Choroid plexus epithelial cell (primary cell): ENCODE results near the gene ABHD14A.

Experiments
- DNase-seq: peaks from one replicate; pipeline ENCODE4 v3.0.0-alpha.2; 2010; ENCODE audit warnings: low read depth
- H3K4me3 ChIP-seq: 2 replicates; pipeline ENCODE4 v1.5.1; 2011; ENCODE audit warnings: low read depth, mild to moderate bottlenecking, control low read depth, low read length, moderate library complexity
- TF ChIP-seq, protein P1 (sequence below): conservative IDR thresholded peaks from 2 replicates; pipeline ENCODE4 v1.5.1; 2011; ENCODE audit warnings: low read depth, mild to moderate bottlenecking, control low read depth, inconsistent platforms, low read length, moderate library complexity

Gene ABHD14A

DNA sequence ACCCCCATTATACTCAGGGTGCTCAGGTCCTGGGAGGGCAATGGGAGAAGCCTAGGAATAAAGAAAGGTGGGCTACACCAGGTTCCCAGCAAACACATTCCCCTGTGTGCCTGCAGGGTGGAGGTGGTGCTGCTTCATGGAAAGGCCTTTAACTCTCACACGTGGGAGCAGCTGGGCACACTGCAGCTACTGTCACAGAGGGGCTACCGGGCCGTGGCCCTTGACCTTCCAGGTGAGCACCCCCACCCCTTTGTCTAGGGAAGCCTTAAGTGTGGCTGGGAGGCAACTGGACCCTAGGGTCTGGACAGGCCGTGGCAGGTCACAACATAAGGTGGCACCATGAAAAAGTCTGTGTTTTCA is 3.3 kb downstream of the ABHD14A start:
- TF ChIP-seq, protein P1, sequence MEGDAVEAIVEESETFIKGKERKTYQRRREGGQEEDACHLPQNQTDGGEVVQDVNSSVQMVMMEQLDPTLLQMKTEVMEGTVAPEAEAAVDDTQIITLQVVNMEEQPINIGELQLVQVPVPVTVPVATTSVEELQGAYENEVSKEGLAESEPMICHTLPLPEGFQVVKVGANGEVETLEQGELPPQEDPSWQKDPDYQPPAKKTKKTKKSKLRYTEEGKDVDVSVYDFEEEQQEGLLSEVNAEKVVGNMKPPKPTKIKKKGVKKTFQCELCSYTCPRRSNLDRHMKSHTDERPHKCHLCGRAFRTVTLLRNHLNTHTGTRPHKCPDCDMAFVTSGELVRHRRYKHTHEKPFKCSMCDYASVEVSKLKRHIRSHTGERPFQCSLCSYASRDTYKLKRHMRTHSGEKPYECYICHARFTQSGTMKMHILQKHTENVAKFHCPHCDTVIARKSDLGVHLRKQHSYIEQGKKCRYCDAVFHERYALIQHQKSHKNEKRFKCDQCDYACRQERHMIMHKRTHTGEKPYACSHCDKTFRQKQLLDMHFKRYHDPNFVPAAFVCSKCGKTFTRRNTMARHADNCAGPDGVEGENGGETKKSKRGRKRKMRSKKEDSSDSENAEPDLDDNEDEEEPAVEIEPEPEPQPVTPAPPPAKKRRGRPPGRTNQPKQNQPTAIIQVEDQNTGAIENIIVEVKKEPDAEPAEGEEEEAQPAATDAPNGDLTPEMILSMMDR, result no peak
- DNase-seq, result no peak
- H3K4me3 ChIP-seq, result no peak overlapping the region

DNA sequence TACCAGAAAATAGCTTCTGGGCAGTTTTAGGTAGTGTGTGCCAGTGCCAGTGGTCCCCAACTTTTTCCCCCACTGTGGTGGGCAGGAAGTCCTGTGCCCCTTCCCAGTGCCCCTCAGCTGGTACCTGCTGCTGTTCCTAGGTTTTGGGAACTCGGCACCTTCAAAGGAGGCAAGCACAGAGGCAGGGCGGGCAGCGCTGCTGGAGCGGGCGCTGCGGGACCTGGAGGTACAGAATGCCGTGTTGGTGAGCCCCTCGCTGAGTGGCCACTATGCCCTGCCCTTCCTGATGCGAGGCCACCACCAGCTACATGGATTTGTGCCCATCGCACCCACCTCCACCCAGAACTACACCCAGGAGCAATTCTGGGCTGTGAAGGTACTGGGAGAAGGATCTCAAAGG is 5.4 kb downstream of the ABHD14A start:
- TF ChIP-seq, protein P1, result no peak
- DNase-seq, result no peak

DNA sequence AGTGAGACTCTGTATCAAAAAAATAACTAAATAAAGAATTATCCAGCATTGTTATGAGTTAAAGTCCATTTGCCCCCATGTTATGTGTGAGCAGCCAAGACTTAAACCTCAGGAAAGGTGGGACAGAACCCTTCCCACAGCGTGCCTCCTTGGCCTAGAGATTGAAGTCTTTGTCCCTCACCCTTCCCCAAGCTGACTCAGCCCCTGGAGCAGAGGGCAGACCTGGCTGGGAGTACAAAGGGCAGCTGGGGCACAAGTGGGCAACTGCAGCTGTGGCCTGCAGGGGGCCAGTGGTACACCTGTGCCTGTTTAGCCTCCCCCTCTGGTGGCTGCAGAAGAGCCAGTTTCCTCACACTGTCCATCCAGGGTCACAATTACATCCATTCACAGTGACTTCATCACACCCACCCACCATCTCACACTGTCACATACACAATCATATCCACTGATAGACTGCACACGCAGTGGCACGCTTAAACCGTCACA is 7.5 kb downstream of the ABHD14A start:
- TF ChIP-seq, protein P1, result peak; percentile 55
- no peak for DNase-seq
- H3K4me3 ChIP-seq, result peak overlapping the region; percentile 74

More for the DNA sequence above, 5.4 kb downstream of the ABHD14A start:
- no peak overlapping the region for H3K4me3 ChIP-seq

DNA sequence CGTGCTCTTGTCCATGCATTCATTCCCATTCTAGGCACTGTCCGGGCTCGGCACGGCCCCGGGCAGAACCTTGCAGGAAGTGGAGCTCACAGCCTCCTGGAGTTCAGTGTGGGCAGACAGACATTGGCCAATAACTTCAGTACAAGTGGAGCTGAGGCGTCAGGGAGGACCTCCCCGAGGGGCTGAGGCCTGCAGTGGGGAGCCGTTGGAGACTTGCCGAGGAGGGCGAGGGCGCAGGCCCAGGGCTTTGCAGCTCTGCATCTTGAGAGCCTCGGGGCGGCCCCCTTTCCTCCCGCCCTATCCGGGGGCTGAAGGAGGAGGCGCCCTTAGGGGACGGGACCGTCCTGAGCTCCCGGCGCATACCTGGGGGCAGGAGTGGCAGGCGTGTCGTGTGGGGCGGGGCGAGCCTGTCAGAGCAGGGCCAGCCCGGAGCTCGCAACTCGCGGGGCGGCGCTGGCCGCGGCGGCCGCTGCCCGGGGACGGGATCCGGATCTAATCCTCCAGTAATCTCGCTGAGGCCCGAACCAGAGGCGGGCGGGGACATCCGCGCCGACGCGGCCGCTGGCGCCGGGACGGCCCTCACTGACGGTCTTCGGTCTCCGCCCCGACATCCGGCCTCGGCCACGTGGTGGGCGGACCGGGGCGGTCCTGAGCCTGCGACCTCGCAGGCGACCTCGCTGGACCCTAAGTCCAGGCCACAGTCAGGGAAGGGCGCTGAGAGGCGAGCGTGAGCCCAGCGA is 8.1 kb downstream of the ABHD14A start, which contains the start of gene ACY1:
TSS of gene ACY1 (plus strand) at position 698 of the 740 bp plus-strand sequence. CDS start 530 bp downstream, outside the sequence.
- TF ChIP-seq, protein P1, result no peak
- H3K4me3 ChIP-seq, result peak within 1 kb of the TSS; percentile 74
- peak; percentile 93 for DNase-seq

DNA sequence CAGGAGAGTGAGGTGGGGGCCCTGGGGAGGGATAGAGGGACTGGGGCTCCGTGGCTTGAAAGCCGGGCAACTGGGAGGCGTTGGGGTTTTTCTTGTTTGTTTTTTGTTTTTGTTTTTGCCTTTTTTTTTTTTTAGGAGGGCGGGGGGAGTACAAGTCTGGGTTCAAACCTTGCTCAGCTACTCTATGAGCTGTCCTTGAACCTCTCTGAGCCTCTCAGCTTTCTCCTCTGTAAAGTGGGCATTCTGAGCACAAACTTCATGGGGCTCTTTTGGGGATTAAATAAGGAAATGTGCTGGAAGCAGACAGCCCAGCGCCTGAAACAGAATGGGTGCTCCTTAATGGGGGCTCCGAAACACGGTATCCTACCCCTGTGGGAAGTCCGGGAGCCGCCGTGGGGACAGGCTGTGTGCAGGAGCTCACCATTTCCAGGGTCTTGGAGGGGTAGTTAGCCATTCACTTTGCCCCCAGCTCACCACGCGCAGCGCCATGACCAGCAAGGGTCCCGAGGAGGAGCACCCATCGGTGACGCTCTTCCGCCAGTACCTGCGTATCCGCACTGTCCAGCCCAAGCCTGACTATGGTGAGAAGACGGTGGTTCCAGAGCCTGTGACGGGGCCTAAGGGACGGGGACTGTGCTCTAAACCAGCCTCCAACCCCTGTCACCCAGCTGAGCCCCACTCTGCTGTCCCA is 8.9 kb downstream of the ABHD14A start:
- peak overlapping the region; percentile 74 for H3K4me3 ChIP-seq
- TF ChIP-seq, protein P1, result no peak
- no peak for DNase-seq

DNA sequence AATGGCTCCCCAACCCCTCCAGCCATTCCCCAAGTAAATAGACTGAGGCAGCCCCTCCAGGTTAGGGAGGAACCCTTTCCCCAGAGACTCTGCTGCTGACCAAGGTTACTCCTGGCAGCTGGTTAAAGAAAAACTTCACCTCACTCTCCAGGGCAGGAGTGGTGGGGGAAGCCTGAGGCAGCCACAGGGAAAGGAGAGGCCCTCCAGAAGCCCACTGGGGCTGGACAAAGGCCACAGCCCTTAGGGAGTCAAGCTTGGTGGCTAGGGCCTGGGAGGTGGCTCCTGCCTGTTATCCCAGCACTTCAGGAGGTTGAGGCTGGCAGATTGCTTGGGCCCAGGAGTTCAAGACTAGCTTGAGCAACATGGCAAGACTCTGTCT is 9.4 kb downstream of the ABHD14A start:
- no peak overlapping the region for H3K4me3 ChIP-seq
- no peak for DNase-seq
- TF ChIP-seq, protein P1, result no peak
